HG03520 (cell line): ENCODE results near the gene LDLRAD4.

Experiments used
- ATAC-seq: cut with Tn5 transposase; IDR thresholded peaks from one replicate; pipeline ENCODE4 v1.9.1; 2021; ENCODE audit warnings: mild to moderate bottlenecking, moderate library complexity; ENCODE audit not compliant: unreplicated experiment

The LDLRAD4 gene

GRCh38 chr18:13420969-13421686, 202.6 kb downstream of the LDLRAD4 start:
- ATAC-seq, result no peak

- ATAC-seq, result no peak
Measured at GRCh38 chr18:13422541-13423147, 204.1 kb downstream of the LDLRAD4 start.

- ATAC-seq, result no peak
Measured at GRCh38 chr18:13423352-13423751, 204.8 kb downstream of the LDLRAD4 start.

- ATAC-seq, result no peak
Measured at GRCh38 chr18:13424363-13424762, 205.8 kb downstream of the LDLRAD4 start.

- ATAC-seq, result no peak
Measured at GRCh38 chr18:13425357-13426091, 207.0 kb downstream of the LDLRAD4 start.

GRCh38 chr18:13427354-13427753, 208.8 kb downstream of the LDLRAD4 start:
- ATAC-seq, result no peak

GRCh38 chr18:13428319-13428718, 209.8 kb downstream of the LDLRAD4 start:
- ATAC-seq, result no peak

- ATAC-seq, result no peak
Measured at GRCh38 chr18:13429016-13429415, 210.5 kb downstream of the LDLRAD4 start.

- ATAC-seq, result no peak
Measured at GRCh38 chr18:13429884-13430510, 211.4 kb downstream of the LDLRAD4 start.

GRCh38 chr18:13430663-13431062, 212.1 kb downstream of the LDLRAD4 start:
- ATAC-seq, result no peak

- no peak for ATAC-seq
Measured at GRCh38 chr18:13431886-13432285, 213.3 kb downstream of the LDLRAD4 start.

- no peak for ATAC-seq
Measured at GRCh38 chr18:13433125-13433524, 214.6 kb downstream of the LDLRAD4 start.

GRCh38 chr18:13433685-13434084, 215.1 kb downstream of the LDLRAD4 start:
- ATAC-seq, result no peak

- no peak for ATAC-seq
Measured at GRCh38 chr18:13434854-13435253, 216.3 kb downstream of the LDLRAD4 start.

- ATAC-seq, result no peak
Measured at GRCh38 chr18:13435586-13436333, 217.2 kb downstream of the LDLRAD4 start.

- ATAC-seq, result no peak
Measured at GRCh38 chr18:13436576-13436975, 218.0 kb downstream of the LDLRAD4 start.

- ATAC-seq, result no peak
Measured at GRCh38 chr18:13437034-13437433, 218.5 kb downstream of the LDLRAD4 start.

GRCh38 chr18:13437796-13438506, 219.4 kb downstream of the LDLRAD4 start:
- no peak for ATAC-seq

- ATAC-seq, result no peak
Measured at GRCh38 chr18:13438507-13439056, 220.0 kb downstream of the LDLRAD4 start.

GRCh38 chr18:13439461-13439860, 220.9 kb downstream of the LDLRAD4 start:
- ATAC-seq, result no peak
